Posterior vena cava (tissue), 2 donors: ENCODE results near the gene NALCN. TPM values are rescaled to one million over a fixed set of nuclear protein-coding genes. Genes with fewer than 3 reads are reported as not detected.
"Not testable (repeated sequence)": the region's sequence is repeated elsewhere in the genome, so short reads cannot be mapped to it uniquely, and the experiment has no call there.

ENCODE experiments used
- DNase-seq: peaks from one replicate; pipeline ENCODE4 v3.0.0-alpha.2; 2020; ENCODE audit warnings: low spot score
- intact Hi-C, 2 donors: fragments of 100-400 bp; cut with DNase I; formaldehyde crosslinking; loops; one replicate each; pipeline versions ENCODE4 v1.14.1 to v1.14.2; 2022 to 2023
- total RNA-seq, 2 donors: library from RNA; stranded (reverse); fragmentation: NEBNext Ultra II Directional; extraction: Animal tissue kit (Norgen Biotek cat#: 25700); gene quantifications; one replicate each; pipeline ENCODE4 v1.2.1, GENCODE V29; 2021
- donor health status: DM: yes; HTN: yes; CAD: no.
- donor health status: DM: yes; HTN: yes; CAD: no.

NALCN gene
- total RNA-seq, 2 donors from 2014 or later: 17.0 to 18.9 TPM

GRCh38 chr13:101360525-101360924, 55.8 kb downstream of the NALCN start:
- DNase-seq: no peak
- intact Hi-C loops: no loop called here

- intact Hi-C loops: no loop called here
Measured at GRCh38 chr13:101354895-101355294, 61.4 kb downstream of the NALCN start.

GRCh38 chr13:101346942-101347728, 69.2 kb downstream of the NALCN start:
- no peak for DNase-seq
- intact Hi-C loops: no loop called here

More at GRCh38 chr13:101354895-101355294, 61.4 kb downstream of the NALCN start:
- peak; percentile 56 for DNase-seq

GRCh38 chr13:101346161-101346560, 70.1 kb downstream of the NALCN start:
- DNase-seq: no peak
- intact Hi-C loops: no loop called here

GRCh38 chr13:101343128-101343787, 73.0 kb downstream of the NALCN start:
- no peak for DNase-seq
- intact Hi-C loops: no loop called here

GRCh38 chr13:101341464-101341863, 74.8 kb downstream of the NALCN start:
- intact Hi-C loops: no loop called here

GRCh38 chr13:101339202-101339601, 77.1 kb downstream of the NALCN start:
- no peak for DNase-seq
- intact Hi-C loops: no loop called here

More at GRCh38 chr13:101341464-101341863, 74.8 kb downstream of the NALCN start:
- no peak for DNase-seq

- DNase-seq: no peak
- intact Hi-C loops: no loop called here
Measured at GRCh38 chr13:101332583-101332982, 83.7 kb downstream of the NALCN start.

- intact Hi-C loops: no loop called here
- DNase-seq: no peak
Measured at GRCh38 chr13:101331731-101332130, 84.6 kb downstream of the NALCN start.

- DNase-seq: no peak
- intact Hi-C loops: no loop called here
Measured at GRCh38 chr13:101327871-101328270, 88.4 kb downstream of the NALCN start.

GRCh38 chr13:101326710-101327109, 89.6 kb downstream of the NALCN start:
- DNase-seq: no peak
- intact Hi-C loops: no loop called here

GRCh38 chr13:101325423-101325822, 90.9 kb downstream of the NALCN start:
- DNase-seq: no peak
- intact Hi-C loops: no loop called here

GRCh38 chr13:101323601-101324000, 92.7 kb downstream of the NALCN start:
- DNase-seq: no peak
- intact Hi-C loops: no loop called here

GRCh38 chr13:101317986-101318523, 98.3 kb downstream of the NALCN start:
- DNase-seq: no peak
- intact Hi-C loops: no loop called here

GRCh38 chr13:101313479-101313878, 102.8 kb downstream of the NALCN start:
- intact Hi-C loops, DNase-seq: not testable (repeated sequence)

- intact Hi-C loops: loop anchor here in 1 of 2 donors (10.0 kb wide), 1 partner anchor 146 kb away; the partner anchor contains the start of gene ITGBL1
- DNase-seq: no peak
Measured at GRCh38 chr13:101309014-101309619, 107.2 kb downstream of the NALCN start.

GRCh38 chr13:101308247-101309013, 107.9 kb downstream of the NALCN start:
- intact Hi-C loops: loop anchor here in 1 of 2 donors (10.0 kb wide), 1 partner anchor 146 kb away; the partner anchor contains the start of gene ITGBL1
- DNase-seq: no peak

GRCh38 chr13:101307181-101307701, 109.1 kb downstream of the NALCN start:
- DNase-seq: no peak
- intact Hi-C loops: loop anchor here in 1 of 2 donors (10.0 kb wide), 1 partner anchor 148 kb away; the partner anchor contains the start of gene ITGBL1

- DNase-seq: no peak
- intact Hi-C loops: loop anchor here in 1 of 2 donors (10.0 kb wide), 1 partner anchor 148 kb away; the partner anchor contains the start of gene ITGBL1
Measured at GRCh38 chr13:101306773-101307172, 109.5 kb downstream of the NALCN start.
